Breast epithelium (tissue), 4 donors: Measurements from ENCODE around the gene INTS14. TPM values are rescaled to one million over a fixed set of nuclear protein-coding genes. Genes with fewer than 3 reads are reported as not detected.
"Not testable (repeated sequence)": the region's sequence is repeated elsewhere in the genome, so short reads cannot be mapped to it uniquely, and the experiment has no call there.

Source experiments
- DNase-seq, 2 donors: peaks; one replicate each; pipeline ENCODE4 v3.0.0-alpha.2; 2019; ENCODE audit warnings: low spot score in 2 of 2
- H3K27ac ChIP-seq, 2 donors: fragments of 200-600 bp; sonication (generic) in 1 of 2; one replicate each; pipeline ENCODE4 v1.5.1; 2016 to 2019; ENCODE audit warnings: mild to moderate bottlenecking in 1 of 2
- H3K27me3 ChIP-seq, 2 donors: fragments of 200-600 bp; sonication (generic) in 1 of 2; one replicate each; pipeline versions ENCODE4 v1.5.1 to v1.6.0; 2017 to 2019; ENCODE audit warnings: control low read depth in 1 of 2, mild to moderate bottlenecking in 1 of 2
- H3K36me3 ChIP-seq: fragments of 200-600 bp; one replicate; pipeline ENCODE4 v1.5.1; 2019
- H3K4me1 ChIP-seq, 2 donors: fragments of 200-600 bp; sonication (generic); one replicate each; pipeline ENCODE4 v1.5.1; 2016 to 2019; ENCODE audit warnings: control low read depth in 1 of 2
- H3K4me3 ChIP-seq, 3 donors: fragments of 200-600 bp; sonication (generic); 1 replicate in 2 of 3; 2 replicates in 1 of 3; pipeline ENCODE4 v1.5.1; 2016 to 2019; ENCODE audit warnings: mild to moderate bottlenecking in 3 of 3, moderate library complexity in 2 of 3
- H3K9me3 ChIP-seq, 2 donors: fragments of 200-600 bp; sonication (generic) in 1 of 2; one replicate each; pipeline ENCODE4 v1.5.1; 2016 to 2019; ENCODE audit warnings: control low read depth in 1 of 2
- CTCF ChIP-seq, 3 donors: fragments of 450-650 bp; IDR thresholded peaks; one replicate each; pipeline ENCODE4 v1.5.1; 2016 to 2017; ENCODE audit warnings: antibody characterized with exemption in 3 of 3, mild to moderate bottlenecking in 3 of 3, moderate library complexity in 3 of 3
- POLR2A ChIP-seq: fragments of 450-650 bp; IDR thresholded peaks from one replicate; pipeline ENCODE4 v1.6.1; 2016; ENCODE audit warnings: antibody characterized with exemption, mild to moderate bottlenecking, moderate library complexity
- POLR2AphosphoS5 ChIP-seq, 3 donors: sonication (generic); formaldehyde crosslinking; IDR thresholded peaks; one replicate each; pipeline ENCODE4 v1.6.1; 2017; ENCODE audit warnings: antibody characterized with exemption in 3 of 3
- intact Hi-C: fragments of 100-400 bp; cut with DNase I; formaldehyde crosslinking; loops from one replicate; pipeline ENCODE4 v1.15.1; 2023; ENCODE audit warnings: low total_unique reads
- total RNA-seq, 3 donors: library from RNA; depleted of rRNA; stranded (reverse); fragments of >200 nt; gene quantifications; one replicate each; pipeline ENCODE4 v1.1.0, GENCODE V29; 2016

The INTS14 gene
- total RNA-seq, 3 donors from 2014 or later: 34.6 to 54.3 (median 37.7) TPM

- no peak for DNase-seq
These were observed 51.0 kb downstream of the INTS14 start for GRCh38 chr15:65559941-65560340.

GRCh38 chr15:65558997-65559760 lies 51.8 kb downstream of the INTS14 start:
- Histone ChIP-seq H3K27me3 (no peaks in the 10 kb centered on the region), H3K36me3 (no peaks in the 10 kb centered on the region)

More at GRCh38 chr15:65559941-65560340, 51.0 kb downstream of the INTS14 start:
- H3K4me1 ChIP-seq: no peaks in the 10 kb centered on the region
- no peaks in the 10 kb centered on the region for H3K36me3 ChIP-seq
- H3K27me3 ChIP-seq: no peaks in the 10 kb centered on the region
- intact Hi-C loops: no loop called here
- no peak overlapping the region for H3K27ac ChIP-seq
- no peaks in the 10 kb centered on the region for H3K9me3 ChIP-seq
- TF ChIP-seq CTCF (IDR thresholded peaks at IDR 0.05) (no peak), POLR2A (no peak), POLR2AphosphoS5 (IDR thresholded peaks at IDR 0.05) (no peak)
- H3K4me3 ChIP-seq: no peak overlapping the region

GRCh38 chr15:65558336-65558735 lies 52.6 kb downstream of the INTS14 start:
- Histone ChIP-seq H3K4me1 (no peaks in the 10 kb centered on the region), H3K9me3 (no peaks in the 10 kb centered on the region), H3K27me3 (no peaks in the 10 kb centered on the region), H3K27ac (no peak overlapping the region), H3K4me3 (no peak overlapping the region), H3K36me3 (no peaks in the 10 kb centered on the region)
- no peak for TF ChIP-seq POLR2AphosphoS5 (IDR thresholded peaks at IDR 0.05)
- no peak for TF ChIP-seq POLR2A
- no peak for TF ChIP-seq CTCF (IDR thresholded peaks at IDR 0.05)
- intact Hi-C loops: no loop called here
- no peak for DNase-seq

More at GRCh38 chr15:65558997-65559760, 51.8 kb downstream of the INTS14 start:
- Histone ChIP-seq H3K4me3 (no peak overlapping the region), H3K27ac (no peak overlapping the region), H3K4me1 (no peaks in the 10 kb centered on the region), H3K9me3 (no peaks in the 10 kb centered on the region)
- intact Hi-C loops: no loop called here
- TF ChIP-seq POLR2AphosphoS5 (IDR thresholded peaks at IDR 0.05): no peak
- DNase-seq: no peak

- H3K9me3 ChIP-seq: no peaks in the 10 kb centered on the region
- no peaks in the 10 kb centered on the region for H3K36me3 ChIP-seq
- TF ChIP-seq CTCF (IDR thresholded peaks at IDR 0.05) (no peak), POLR2AphosphoS5 (IDR thresholded peaks at IDR 0.05) (no peak), POLR2A (no peak)
- H3K4me1 ChIP-seq: no peaks in the 10 kb centered on the region
- no peak overlapping the region for H3K4me3 ChIP-seq
- no peak for DNase-seq
- no peaks in the 10 kb centered on the region for H3K27me3 ChIP-seq
- intact Hi-C loops: no loop called here
- no peak overlapping the region for H3K27ac ChIP-seq
These were observed 54.3 kb downstream of the INTS14 start for GRCh38 chr15:65556622-65557021.

- Histone ChIP-seq H3K9me3 (no peaks in the 10 kb centered on the region), H3K27me3 (no peaks in the 10 kb centered on the region), H3K4me1 (no peaks in the 10 kb centered on the region), H3K27ac (no peak overlapping the region), H3K4me3 (no peak overlapping the region), H3K36me3 (no peaks in the 10 kb centered on the region)
- no peak for DNase-seq
- TF ChIP-seq POLR2AphosphoS5 (IDR thresholded peaks at IDR 0.05) (no peak), POLR2A (no peak), CTCF (IDR thresholded peaks at IDR 0.05) (no peak)
- intact Hi-C loops: no loop called here
These were observed 57.2 kb downstream of the INTS14 start for GRCh38 chr15:65553691-65554090.

GRCh38 chr15:65552851-65553250 lies 58.1 kb downstream of the INTS14 start:
- H3K4me1 ChIP-seq, H3K4me3 ChIP-seq, H3K9me3 ChIP-seq, H3K27ac ChIP-seq, intact Hi-C loops, H3K27me3 ChIP-seq, H3K36me3 ChIP-seq, DNase-seq: not testable (repeated sequence)
